IPS-NIHi11 (cell line): ENCODE measurements around the gene PDGFB.

Experiments
- DNase-seq: peaks from one replicate; pipeline ENCODE4 v3.0.0; 2012; ENCODE audit warnings: mixed read lengths, low spot score

PDGFB gene

GRCh38 chr22:39277142-39277607, 32.4 kb upstream of the PDGFB start:
- no peak for DNase-seq

GRCh38 chr22:39276440-39277141, 31.8 kb upstream of the PDGFB start:
- no peak for DNase-seq

- no peak for DNase-seq
Observed at GRCh38 chr22:39275814-39276439, 31.1 kb upstream of the PDGFB start.

- no peak for DNase-seq
Observed at GRCh38 chr22:39273950-39274887, 29.4 kb upstream of the PDGFB start.

- no peak for DNase-seq
Observed at GRCh38 chr22:39270792-39271191, 26.0 kb upstream of the PDGFB start.

- DNase-seq: no peak
Observed at GRCh38 chr22:39270280-39270679, 25.5 kb upstream of the PDGFB start.

- DNase-seq: no peak
Observed at GRCh38 chr22:39269095-39269790, 24.5 kb upstream of the PDGFB start.

- DNase-seq: no peak
Observed at GRCh38 chr22:39268645-39269044, 23.9 kb upstream of the PDGFB start.

GRCh38 chr22:39267974-39268373, 23.2 kb upstream of the PDGFB start:
- DNase-seq: no peak

- DNase-seq: no peak
Observed at GRCh38 chr22:39266398-39267030, 21.7 kb upstream of the PDGFB start.

- no peak for DNase-seq
Observed at GRCh38 chr22:39265143-39265886, 20.5 kb upstream of the PDGFB start.

GRCh38 chr22:39264349-39265038, 19.7 kb upstream of the PDGFB start:
- no peak for DNase-seq

GRCh38 chr22:39263626-39264348, 19.0 kb upstream of the PDGFB start:
- no peak for DNase-seq

GRCh38 chr22:39259666-39260065, 14.9 kb upstream of the PDGFB start:
- DNase-seq: no peak

GRCh38 chr22:39257901-39258475, 13.2 kb upstream of the PDGFB start:
- no peak for DNase-seq

GRCh38 chr22:39256979-39257378, 12.2 kb upstream of the PDGFB start:
- no peak for DNase-seq

- no peak for DNase-seq
Observed at GRCh38 chr22:39256186-39256552, 11.4 kb upstream of the PDGFB start.

- DNase-seq: no peak
Observed at GRCh38 chr22:39255449-39256185, 10.8 kb upstream of the PDGFB start.
